HL-60 (cell line): Measurements from ENCODE around the gene ENTPD6.

ENCODE experiments used
- POLR2AphosphoS5 ChIP-seq: IDR thresholded peaks from 2 replicates; pipeline ENCODE4 v1.6.1; 2012; ENCODE audit warnings: low read depth
- TF ChIP-seq, protein P1 (sequence below): IDR thresholded peaks from 2 replicates; pipeline ENCODE4 v1.6.1; 2012; ENCODE audit warnings: low read depth; ENCODE audit not compliant: insufficient replicate concordance
- TF ChIP-seq, protein P2 (sequence below): IDR thresholded peaks from one replicate; pipeline ENCODE4 v1.5.1; 2011; ENCODE audit warnings: low read length, control low read depth, inconsistent platforms; ENCODE audit not compliant: insufficient read depth

DNA sequence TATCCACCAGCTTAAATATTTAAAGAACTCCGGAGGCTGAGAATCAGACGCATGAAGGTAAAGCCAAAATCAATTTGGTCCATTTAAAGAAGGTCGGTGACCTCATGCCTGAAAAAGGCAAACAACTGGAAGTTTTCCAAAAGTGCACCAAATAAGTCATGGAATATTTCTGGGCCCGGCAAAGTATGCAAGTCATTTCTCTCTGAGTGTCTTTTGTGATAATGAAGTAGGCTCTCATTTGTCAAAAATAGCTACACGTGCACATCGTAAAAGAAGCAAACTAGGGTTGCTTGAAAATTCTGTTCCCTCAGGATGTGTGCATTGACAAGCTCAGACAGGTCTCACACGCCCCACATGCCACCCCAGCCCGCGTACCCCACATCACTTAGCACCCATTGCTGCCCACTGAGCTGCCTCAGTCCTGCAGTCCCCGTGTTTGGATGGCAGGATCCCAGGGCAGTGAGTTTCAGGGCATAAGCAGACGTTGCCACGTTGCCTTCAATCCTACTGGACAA is 31.9 kb downstream of the ENTPD6 start:
- TF ChIP-seq, protein P1, sequence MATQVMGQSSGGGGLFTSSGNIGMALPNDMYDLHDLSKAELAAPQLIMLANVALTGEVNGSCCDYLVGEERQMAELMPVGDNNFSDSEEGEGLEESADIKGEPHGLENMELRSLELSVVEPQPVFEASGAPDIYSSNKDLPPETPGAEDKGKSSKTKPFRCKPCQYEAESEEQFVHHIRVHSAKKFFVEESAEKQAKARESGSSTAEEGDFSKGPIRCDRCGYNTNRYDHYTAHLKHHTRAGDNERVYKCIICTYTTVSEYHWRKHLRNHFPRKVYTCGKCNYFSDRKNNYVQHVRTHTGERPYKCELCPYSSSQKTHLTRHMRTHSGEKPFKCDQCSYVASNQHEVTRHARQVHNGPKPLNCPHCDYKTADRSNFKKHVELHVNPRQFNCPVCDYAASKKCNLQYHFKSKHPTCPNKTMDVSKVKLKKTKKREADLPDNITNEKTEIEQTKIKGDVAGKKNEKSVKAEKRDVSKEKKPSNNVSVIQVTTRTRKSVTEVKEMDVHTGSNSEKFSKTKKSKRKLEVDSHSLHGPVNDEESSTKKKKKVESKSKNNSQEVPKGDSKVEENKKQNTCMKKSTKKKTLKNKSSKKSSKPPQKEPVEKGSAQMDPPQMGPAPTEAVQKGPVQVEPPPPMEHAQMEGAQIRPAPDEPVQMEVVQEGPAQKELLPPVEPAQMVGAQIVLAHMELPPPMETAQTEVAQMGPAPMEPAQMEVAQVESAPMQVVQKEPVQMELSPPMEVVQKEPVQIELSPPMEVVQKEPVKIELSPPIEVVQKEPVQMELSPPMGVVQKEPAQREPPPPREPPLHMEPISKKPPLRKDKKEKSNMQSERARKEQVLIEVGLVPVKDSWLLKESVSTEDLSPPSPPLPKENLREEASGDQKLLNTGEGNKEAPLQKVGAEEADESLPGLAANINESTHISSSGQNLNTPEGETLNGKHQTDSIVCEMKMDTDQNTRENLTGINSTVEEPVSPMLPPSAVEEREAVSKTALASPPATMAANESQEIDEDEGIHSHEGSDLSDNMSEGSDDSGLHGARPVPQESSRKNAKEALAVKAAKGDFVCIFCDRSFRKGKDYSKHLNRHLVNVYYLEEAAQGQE = no peak
- TF ChIP-seq, protein P2, sequence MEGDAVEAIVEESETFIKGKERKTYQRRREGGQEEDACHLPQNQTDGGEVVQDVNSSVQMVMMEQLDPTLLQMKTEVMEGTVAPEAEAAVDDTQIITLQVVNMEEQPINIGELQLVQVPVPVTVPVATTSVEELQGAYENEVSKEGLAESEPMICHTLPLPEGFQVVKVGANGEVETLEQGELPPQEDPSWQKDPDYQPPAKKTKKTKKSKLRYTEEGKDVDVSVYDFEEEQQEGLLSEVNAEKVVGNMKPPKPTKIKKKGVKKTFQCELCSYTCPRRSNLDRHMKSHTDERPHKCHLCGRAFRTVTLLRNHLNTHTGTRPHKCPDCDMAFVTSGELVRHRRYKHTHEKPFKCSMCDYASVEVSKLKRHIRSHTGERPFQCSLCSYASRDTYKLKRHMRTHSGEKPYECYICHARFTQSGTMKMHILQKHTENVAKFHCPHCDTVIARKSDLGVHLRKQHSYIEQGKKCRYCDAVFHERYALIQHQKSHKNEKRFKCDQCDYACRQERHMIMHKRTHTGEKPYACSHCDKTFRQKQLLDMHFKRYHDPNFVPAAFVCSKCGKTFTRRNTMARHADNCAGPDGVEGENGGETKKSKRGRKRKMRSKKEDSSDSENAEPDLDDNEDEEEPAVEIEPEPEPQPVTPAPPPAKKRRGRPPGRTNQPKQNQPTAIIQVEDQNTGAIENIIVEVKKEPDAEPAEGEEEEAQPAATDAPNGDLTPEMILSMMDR = no peak
- no peak for TF ChIP-seq POLR2AphosphoS5
